OCI-LY3 (cell line): Measurements from ENCODE around the gene ANKRD27.

Experiments used
- H2AFZ ChIP-seq: fragments of 200-600, 300-600 bp; shearing (Covaris generic); 2 replicates; pipeline ENCODE4 v1.6.0; 2014; ENCODE audit warnings: antibody characterized with exemption, low read depth, low read length
- H3K27ac ChIP-seq: fragments of 200-600, 300-600 bp; sonication (generic); 2 replicates; pipeline ENCODE4 v1.5.1; 2014; ENCODE audit warnings: mild to moderate bottlenecking, low read length, moderate library complexity, mixed read lengths
- H3K27me3 ChIP-seq: fragments of 200-600, 300-600 bp; sonication (generic); 2 replicates; pipeline ENCODE4 v1.6.1; 2014; ENCODE audit warnings: low read depth, low read length, mixed read lengths
- H3K36me3 ChIP-seq: fragments of 200-600, 300-600 bp; sonication (generic); replicated peaks from 2 replicates; pipeline ENCODE3; 2014; ENCODE audit warnings: low read depth, low read length, mixed read lengths
- H3K4me1 ChIP-seq: fragments of 300-600, 200-600 bp; sonication (generic); 2 replicates; pipeline ENCODE4 v1.6.1; 2014; ENCODE audit warnings: low read length, mixed read lengths
- H3K4me2 ChIP-seq: fragments of 200-600, 300-600 bp; sonication (generic); 2 replicates; pipeline ENCODE4 v1.6.1; 2014; ENCODE audit warnings: low read length, mixed read lengths
- H3K4me3 ChIP-seq: fragments of 300-600, 200-600 bp; sonication (generic); 2 replicates; pipeline ENCODE4 v1.5.1; 2014; ENCODE audit warnings: antibody characterized with exemption, mild to moderate bottlenecking, low read length, moderate library complexity
- H3K79me2 ChIP-seq: fragments of 300-600, 200-600 bp; shearing (Covaris generic); 2 replicates; pipeline ENCODE4 v1.6.1; 2014; ENCODE audit warnings: mild to moderate bottlenecking, low read length, mixed read lengths
- H3K9ac ChIP-seq: fragments of 300-600, 200-600 bp; shearing (Covaris generic); 2 replicates; pipeline ENCODE4 v1.6.0; 2014; ENCODE audit warnings: mild to moderate bottlenecking, low read length, moderate library complexity
- H3K9me3 ChIP-seq: fragments of 200-600, 300-600 bp; shearing (Covaris generic); 2 replicates; pipeline ENCODE4 v1.6.1; 2014; ENCODE audit warnings: low read length, mixed read lengths; ENCODE audit not compliant: insufficient read depth
- H4K20me1 ChIP-seq: fragments of 200-600, 300-600 bp; sonication (generic); 2 replicates; pipeline ENCODE4 v1.6.1; 2016; ENCODE audit warnings: low read length, mixed read lengths; ENCODE audit not compliant: insufficient read depth
- CTCF ChIP-seq: fragments of 200-600, 300-600 bp; sonication (generic); IDR thresholded peaks from 2 replicates; pipeline ENCODE4 v1.5.1; 2014; ENCODE audit warnings: antibody characterized with exemption, low read length, low read depth
- EZH2phosphoT487 ChIP-seq: fragments of 200-600 bp; shearing (Covaris generic); IDR thresholded peaks from 2 replicates; pipeline ENCODE4 v1.6.1; 2018; ENCODE audit warnings: antibody characterized with exemption, mixed run types, low read depth

Gene ANKRD27

DNA sequence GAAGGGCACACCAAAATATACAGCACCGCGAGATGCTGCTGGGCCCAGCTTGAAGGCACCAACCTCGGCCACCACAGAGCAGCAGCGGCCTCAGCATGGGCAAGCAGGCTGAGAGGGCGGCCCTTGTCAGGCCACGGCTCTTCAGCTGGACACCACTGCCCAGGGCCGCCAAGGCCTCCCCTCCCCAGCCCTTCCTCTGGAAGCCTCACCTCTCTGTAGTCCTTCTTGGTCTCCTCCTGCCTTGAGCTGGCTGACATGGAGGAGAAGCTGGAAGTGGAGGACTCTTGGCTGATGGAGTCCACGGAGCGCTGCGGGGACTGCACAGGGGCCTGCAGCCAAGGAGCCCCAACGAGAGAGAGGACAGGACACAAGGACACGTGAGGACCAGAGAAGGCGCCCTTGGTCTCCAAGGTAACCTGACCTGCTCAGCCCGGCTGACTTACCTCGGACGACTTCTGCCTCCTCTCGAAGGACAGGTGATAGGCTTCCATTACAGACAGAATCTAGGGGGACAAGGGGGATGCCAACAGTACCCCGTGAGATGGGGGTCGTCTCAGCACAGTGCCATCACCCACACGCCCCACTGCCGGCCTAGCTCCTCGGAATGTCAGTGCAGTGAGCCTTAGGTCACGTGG, 55.8 kb downstream of the ANKRD27 start:
- peaks cover 48% of the 10 kb centered on the region for H3K36me3 ChIP-seq
- no peaks in the 10 kb centered on the region for H3K9me3 ChIP-seq
- H3K4me2 ChIP-seq, result no peak overlapping the region
- H3K4me1 ChIP-seq, result no peaks in the 10 kb centered on the region
- no peaks in the 10 kb centered on the region for H3K27me3 ChIP-seq
- no peak overlapping the region for H3K9ac ChIP-seq
- no peaks in the 10 kb centered on the region; the same call in 1 of the 2 replicates for H4K20me1 ChIP-seq
- no peak overlapping the region for H2AFZ ChIP-seq
- TF ChIP-seq CTCF (no peak), EZH2phosphoT487 (no peak)
- H3K79me2 ChIP-seq, result no peaks in the 10 kb centered on the region
- no peak overlapping the region for H3K27ac ChIP-seq
- no peak overlapping the region for H3K4me3 ChIP-seq

DNA sequence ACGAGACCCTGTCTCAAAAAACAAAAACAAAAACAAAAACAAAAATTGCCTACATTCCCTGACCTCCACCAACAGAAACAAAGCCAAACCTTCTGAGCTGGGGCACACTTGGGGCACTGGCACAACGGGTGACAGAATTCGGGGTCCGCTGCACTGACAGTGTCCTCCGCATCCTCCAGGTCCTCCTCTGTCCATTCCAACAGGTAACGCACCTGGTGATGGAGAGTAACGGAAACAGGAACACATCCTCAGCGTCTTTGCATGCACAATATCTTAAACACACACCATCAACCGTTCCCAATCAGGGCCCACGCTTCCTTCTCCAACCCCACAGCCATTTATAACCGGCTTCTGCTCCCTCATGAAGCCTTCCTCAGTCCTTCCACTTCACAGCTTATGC, 59.4 kb downstream of the ANKRD27 start:
- Histone ChIP-seq H4K20me1 (no peaks in the 10 kb centered on the region), H3K9ac (no peak overlapping the region), H3K4me1 (no peaks in the 10 kb centered on the region), H3K4me2 (no peak overlapping the region), H3K36me3 (peaks cover 54% of the 10 kb centered on the region), H3K27me3 (no peaks in the 10 kb centered on the region), H3K79me2 (no peaks in the 10 kb centered on the region), H3K9me3 (no peaks in the 10 kb centered on the region), H3K4me3 (no peak overlapping the region), H3K27ac (no peak overlapping the region), H2AFZ (no peak overlapping the region)
- TF ChIP-seq EZH2phosphoT487 (no peak), CTCF (no peak)

DNA sequence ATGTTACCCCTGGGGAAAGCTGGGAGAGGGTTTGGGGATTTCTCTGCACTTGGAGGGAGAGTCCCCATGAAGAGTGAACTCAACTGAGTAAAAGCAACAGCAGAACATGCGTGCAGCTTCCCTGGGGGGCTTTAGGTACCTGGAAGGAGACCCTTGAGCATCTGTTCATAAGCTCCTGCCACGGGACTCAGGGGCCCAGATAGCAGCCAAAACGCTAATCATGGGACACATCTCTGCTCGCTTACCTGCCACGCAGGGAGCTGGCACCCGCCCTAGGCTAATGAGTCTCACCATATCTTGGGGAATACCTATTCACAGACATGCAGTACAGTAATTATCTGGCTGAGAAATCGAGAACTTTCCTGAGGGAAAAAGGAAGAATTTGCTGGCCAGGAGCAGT, 60.1 kb downstream of the ANKRD27 start:
- peaks cover 53% of the 10 kb centered on the region for H3K36me3 ChIP-seq
- H4K20me1 ChIP-seq, result no peaks in the 10 kb centered on the region
- no peaks in the 10 kb centered on the region for H3K27me3 ChIP-seq
- H3K4me3 ChIP-seq, result no peak overlapping the region
- H3K9ac ChIP-seq, result no peak overlapping the region
- H3K4me2 ChIP-seq, result no peak overlapping the region
- no peaks in the 10 kb centered on the region for H3K4me1 ChIP-seq
- no peak overlapping the region for H3K27ac ChIP-seq
- no peaks in the 10 kb centered on the region for H3K79me2 ChIP-seq
- no peaks in the 10 kb centered on the region for H3K9me3 ChIP-seq
- TF ChIP-seq EZH2phosphoT487 (no peak), CTCF (no peak)
- H2AFZ ChIP-seq, result no peak overlapping the region

- peaks cover 45% of the 10 kb centered on the region for H3K36me3 ChIP-seq
Observed at GRCh38 chr19:32613008-32613407, 62.0 kb downstream of the ANKRD27 start.

More at GRCh38 chr19:32613008-32613407, 62.0 kb downstream of the ANKRD27 start:
- Histone ChIP-seq H3K4me1 (no peaks in the 10 kb centered on the region), H4K20me1 (no peaks in the 10 kb centered on the region), H3K27me3 (no peaks in the 10 kb centered on the region), H3K27ac (no peak overlapping the region), H3K4me3 (no peak overlapping the region), H3K9ac (no peak overlapping the region), H3K79me2 (no peaks in the 10 kb centered on the region), H3K9me3 (no peaks in the 10 kb centered on the region), H3K4me2 (no peak overlapping the region), H2AFZ (no peak overlapping the region)
- TF ChIP-seq CTCF (no peak), EZH2phosphoT487 (no peak)
